ENCODE measurements around the gene RASL11A.

GRCh38 chr13:27264648-27265047 lies 6.0 kb upstream of the RASL11A start:
- TF ChIP-seq, protein P1, sequence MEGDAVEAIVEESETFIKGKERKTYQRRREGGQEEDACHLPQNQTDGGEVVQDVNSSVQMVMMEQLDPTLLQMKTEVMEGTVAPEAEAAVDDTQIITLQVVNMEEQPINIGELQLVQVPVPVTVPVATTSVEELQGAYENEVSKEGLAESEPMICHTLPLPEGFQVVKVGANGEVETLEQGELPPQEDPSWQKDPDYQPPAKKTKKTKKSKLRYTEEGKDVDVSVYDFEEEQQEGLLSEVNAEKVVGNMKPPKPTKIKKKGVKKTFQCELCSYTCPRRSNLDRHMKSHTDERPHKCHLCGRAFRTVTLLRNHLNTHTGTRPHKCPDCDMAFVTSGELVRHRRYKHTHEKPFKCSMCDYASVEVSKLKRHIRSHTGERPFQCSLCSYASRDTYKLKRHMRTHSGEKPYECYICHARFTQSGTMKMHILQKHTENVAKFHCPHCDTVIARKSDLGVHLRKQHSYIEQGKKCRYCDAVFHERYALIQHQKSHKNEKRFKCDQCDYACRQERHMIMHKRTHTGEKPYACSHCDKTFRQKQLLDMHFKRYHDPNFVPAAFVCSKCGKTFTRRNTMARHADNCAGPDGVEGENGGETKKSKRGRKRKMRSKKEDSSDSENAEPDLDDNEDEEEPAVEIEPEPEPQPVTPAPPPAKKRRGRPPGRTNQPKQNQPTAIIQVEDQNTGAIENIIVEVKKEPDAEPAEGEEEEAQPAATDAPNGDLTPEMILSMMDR (conservative IDR thresholded peaks at IDR 0.05) = no peak
- no peak for TF ChIP-seq ZFX (IDR thresholded peaks at IDR 0.05)
